Astrocyte of the cerebellum (primary cell): ENCODE results near the gene ZGPAT.
"Not testable (repeated sequence)": the region's sequence is repeated elsewhere in the genome, so short reads cannot be mapped to it uniquely, and the experiment has no call there.

Experiments used
- DNase-seq: peaks from one replicate; pipeline ENCODE4 v3.0.0-alpha.2; 2011; ENCODE audit warnings: low read depth
- H3K4me3 ChIP-seq: 2 replicates; pipeline ENCODE4 v1.5.1; 2011; ENCODE audit warnings: mild to moderate bottlenecking, low read depth, low read length, moderate library complexity
- in situ Hi-C: cut with HindIII; loops from 2 replicates; pipeline ENCODE4 v1.10.0; 2017; ENCODE audit warnings: low sequenced_read_pairs
- TF ChIP-seq, protein P1 (sequence below): IDR thresholded peaks from 2 replicates; pipeline ENCODE4 v1.5.1; 2012; ENCODE audit warnings: low read length, low read depth, moderate library complexity, mild to moderate bottlenecking; ENCODE audit errors: missing control alignments

The ZGPAT gene, protein sequence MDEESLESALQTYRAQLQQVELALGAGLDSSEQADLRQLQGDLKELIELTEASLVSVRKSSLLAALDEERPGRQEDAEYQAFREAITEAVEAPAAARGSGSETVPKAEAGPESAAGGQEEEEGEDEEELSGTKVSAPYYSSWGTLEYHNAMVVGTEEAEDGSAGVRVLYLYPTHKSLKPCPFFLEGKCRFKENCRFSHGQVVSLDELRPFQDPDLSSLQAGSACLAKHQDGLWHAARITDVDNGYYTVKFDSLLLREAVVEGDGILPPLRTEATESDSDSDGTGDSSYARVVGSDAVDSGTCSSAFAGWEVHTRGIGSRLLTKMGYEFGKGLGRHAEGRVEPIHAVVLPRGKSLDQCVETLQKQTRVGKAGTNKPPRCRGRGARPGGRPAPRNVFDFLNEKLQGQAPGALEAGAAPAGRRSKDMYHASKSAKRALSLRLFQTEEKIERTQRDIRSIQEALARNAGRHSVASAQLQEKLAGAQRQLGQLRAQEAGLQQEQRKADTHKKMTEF

DNA sequence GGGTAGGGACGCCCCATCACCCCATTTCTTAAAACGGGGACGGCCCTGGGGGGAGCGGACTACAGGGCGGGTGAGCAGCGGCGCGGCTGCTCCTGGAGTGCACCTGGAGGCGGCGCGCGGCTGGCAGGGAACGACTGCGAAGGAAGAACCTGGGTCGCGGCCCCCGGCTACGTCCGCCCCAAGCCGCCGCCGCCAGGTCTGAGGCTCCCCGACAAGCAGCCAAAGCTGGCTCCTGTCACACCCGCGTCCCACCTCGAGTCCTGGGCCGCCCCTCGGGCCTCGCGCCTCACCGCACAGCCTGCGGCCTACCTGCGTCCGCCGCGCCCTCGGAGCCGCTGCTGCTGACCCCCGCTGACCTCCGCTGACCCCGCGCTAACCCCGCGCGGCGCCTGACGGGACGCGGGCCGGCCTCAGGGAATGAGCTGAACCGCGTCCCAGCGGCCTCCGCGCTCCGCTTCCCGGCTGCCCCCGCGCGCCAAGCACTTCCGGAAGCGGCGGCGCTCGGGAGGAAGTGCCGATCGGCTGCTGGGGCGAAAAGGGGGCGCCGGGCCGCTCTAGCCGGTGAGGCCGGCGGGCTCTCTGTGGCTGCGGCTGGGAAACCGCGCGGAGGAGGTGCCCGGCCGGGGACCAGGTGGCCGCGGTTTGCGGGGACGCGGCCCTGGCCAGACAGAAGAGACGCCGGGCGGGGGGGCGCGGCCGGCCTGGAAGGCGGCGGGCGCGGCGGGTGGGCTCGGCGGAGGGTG lies at the start of gene ZGPAT, which contains the start of gene ARFRP1:
ZGPAT (plus strand) TSS at position 482 of the 743 bp plus-strand sequence. CDS start 542 bp downstream, outside the sequence.
ARFRP1 (minus strand) TSS at position 419 of the 743 bp plus-strand sequence. CDS start 885 bp downstream, outside the sequence.
- in situ Hi-C loops = no loop called here
- TF ChIP-seq, protein P1, sequence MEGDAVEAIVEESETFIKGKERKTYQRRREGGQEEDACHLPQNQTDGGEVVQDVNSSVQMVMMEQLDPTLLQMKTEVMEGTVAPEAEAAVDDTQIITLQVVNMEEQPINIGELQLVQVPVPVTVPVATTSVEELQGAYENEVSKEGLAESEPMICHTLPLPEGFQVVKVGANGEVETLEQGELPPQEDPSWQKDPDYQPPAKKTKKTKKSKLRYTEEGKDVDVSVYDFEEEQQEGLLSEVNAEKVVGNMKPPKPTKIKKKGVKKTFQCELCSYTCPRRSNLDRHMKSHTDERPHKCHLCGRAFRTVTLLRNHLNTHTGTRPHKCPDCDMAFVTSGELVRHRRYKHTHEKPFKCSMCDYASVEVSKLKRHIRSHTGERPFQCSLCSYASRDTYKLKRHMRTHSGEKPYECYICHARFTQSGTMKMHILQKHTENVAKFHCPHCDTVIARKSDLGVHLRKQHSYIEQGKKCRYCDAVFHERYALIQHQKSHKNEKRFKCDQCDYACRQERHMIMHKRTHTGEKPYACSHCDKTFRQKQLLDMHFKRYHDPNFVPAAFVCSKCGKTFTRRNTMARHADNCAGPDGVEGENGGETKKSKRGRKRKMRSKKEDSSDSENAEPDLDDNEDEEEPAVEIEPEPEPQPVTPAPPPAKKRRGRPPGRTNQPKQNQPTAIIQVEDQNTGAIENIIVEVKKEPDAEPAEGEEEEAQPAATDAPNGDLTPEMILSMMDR = no peak
- peak; percentile 32 for DNase-seq
- H3K4me3 ChIP-seq = peak within 1 kb of the TSS; percentile 83

DNA sequence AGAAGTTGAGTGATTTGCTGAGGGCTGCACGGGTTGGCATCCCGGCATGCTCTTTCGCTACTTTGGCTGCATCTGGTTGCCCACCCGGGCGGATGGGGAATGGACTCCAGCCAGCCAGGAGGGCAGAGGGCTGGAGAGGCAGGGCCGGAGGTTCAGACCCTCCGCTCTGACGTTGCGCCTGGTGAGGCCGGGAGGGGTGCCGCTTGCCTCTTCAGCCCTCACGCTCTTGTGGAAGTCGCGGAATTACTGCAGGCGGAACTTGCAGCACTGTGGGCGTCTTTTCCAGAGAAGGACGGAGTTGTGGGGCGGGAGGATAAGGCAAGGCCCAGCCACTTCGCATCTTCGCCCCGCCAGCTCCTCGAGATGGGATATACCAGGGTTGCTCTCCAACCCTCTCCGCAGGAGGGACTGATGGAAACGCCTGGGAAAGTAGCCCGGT lies 49.1 kb upstream of the ZGPAT start:
- DNase-seq = no peak
- in situ Hi-C loops = no loop called here

DNA sequence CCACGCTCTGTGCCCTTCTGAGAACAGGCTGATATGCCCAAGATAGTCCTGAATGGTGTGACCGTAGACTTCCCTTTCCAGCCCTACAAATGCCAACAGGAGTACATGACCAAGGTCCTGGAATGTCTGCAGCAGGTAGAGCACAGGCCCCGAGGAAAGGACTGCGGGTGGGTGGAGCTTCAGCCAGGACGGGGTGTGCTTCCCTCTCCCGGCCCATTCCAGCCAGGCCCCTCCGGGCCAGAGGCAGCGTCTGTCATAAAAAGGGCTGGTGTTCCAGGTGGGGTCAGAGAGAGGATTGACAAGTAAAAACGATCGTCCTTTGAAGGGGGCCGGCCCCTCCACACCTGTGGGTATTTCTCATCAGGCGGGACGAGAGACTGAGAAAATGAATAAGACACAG lies 48.5 kb upstream of the ZGPAT start:
- in situ Hi-C loops = no loop called here
- no peak for DNase-seq
- H3K4me3 ChIP-seq = peak overlapping the region; percentile 81
- TF ChIP-seq, protein P1 = no peak

More for the DNA sequence above, 49.1 kb upstream of the ZGPAT start:
- peak overlapping the region; percentile 81 for H3K4me3 ChIP-seq
- TF ChIP-seq, protein P1 = no peak

DNA sequence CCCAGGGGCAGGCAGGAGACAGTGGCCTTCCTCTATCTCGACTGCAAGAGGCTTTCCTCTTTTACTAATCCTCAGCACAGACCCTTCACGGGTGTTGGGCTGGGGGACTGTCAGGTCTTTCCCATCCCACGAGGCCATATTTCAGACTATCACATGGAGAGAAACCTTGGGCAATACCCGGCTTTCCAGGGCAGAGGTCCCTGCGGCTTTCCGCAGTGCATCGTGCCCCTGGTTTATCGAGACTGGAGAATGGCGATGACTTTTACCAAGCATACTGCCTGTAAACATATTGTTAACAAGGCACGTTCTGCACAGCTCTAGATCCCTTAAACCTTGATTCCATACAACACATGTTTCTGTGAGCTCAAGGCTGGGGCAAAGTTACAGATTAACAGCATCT lies 47.7 kb upstream of the ZGPAT start:
- in situ Hi-C loops = loop anchor here (5.0 to 10.0 kb wide), 2 partner anchors 37 to 125 kb away; partner anchors contain the start of genes PTK6 and TNFRSF6B
- not testable (repeated sequence) for DNase-seq

DNA sequence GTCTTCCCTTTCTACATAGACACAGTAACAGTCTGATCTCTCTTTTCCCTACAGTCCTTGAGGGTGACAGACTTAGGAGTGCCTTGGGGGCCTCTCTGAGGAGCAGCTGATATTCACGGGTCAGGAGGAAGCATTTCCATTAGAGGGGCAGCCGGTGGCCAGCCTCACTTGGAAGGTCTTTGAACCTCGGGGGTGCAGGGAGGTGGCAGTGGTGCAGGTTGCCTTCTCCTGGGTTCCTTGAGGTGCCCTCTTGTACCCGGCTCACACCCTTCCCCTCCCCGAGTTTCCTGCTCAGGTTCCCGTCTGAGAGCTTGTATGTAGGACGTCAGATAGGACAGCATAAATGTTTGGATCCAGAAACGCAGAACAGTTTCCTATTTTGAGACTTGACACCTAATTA lies 47.2 kb upstream of the ZGPAT start:
- no peak overlapping the region for H3K4me3 ChIP-seq
- TF ChIP-seq, protein P1 = no peak
- DNase-seq = no peak
- in situ Hi-C loops = loop anchor here (5.0 to 10.0 kb wide), 2 partner anchors 37 to 126 kb away; partner anchors contain the start of genes PTK6 and TNFRSF6B

More for the DNA sequence above, 47.7 kb upstream of the ZGPAT start:
- H3K4me3 ChIP-seq = not testable (repeated sequence)

DNA sequence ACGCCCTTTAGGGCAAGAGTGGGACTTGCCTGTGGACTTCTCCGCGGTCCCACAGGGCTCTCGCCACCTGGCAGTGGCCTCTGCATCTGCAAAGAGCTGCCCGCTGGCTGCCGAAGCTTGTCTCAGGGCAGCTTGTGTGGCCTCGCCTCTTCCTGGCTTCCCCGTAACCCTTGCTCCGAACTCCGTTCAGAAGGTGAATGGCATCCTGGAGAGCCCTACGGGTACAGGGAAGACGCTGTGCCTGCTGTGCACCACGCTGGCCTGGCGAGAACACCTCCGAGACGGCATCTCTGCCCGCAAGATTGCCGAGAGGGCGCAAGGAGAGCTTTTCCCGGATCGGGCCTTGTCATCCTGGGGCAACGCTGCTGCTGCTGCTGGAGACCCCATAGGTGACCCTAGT lies 46.7 kb upstream of the ZGPAT start:
- TF ChIP-seq, protein P1 = no peak
- in situ Hi-C loops = loop anchor here (5.0 to 10.0 kb wide), 2 partner anchors 36 to 126 kb away; partner anchors contain the start of genes PTK6 and TNFRSF6B
- DNase-seq = no peak
- H3K4me3 ChIP-seq = no peak overlapping the region
